Duodenal mucosa (tissue), 2 donors: ENCODE results near the gene FRMD4A.

ENCODE experiments used
- H3K27ac ChIP-seq: one replicate; pipeline ENCODE4 v1.7.0; 2013; ENCODE audit warnings: low read depth, low read length
- H3K27me3 ChIP-seq, 2 donors: one replicate each; pipeline ENCODE4 v1.7.0; 2013; ENCODE audit warnings: low read length in 2 of 2, control low read depth in 1 of 2; ENCODE audit not compliant: insufficient read depth in 2 of 2, control insufficient read depth in 1 of 2
- H3K36me3 ChIP-seq, 2 donors: one replicate each; pipeline ENCODE4 v1.7.0; 2013; ENCODE audit warnings: low read length in 2 of 2, control low read depth in 1 of 2; ENCODE audit not compliant: insufficient read depth in 2 of 2, control insufficient read depth in 1 of 2
- H3K4me1 ChIP-seq, 2 donors: one replicate each; pipeline ENCODE4 v1.7.0; 2013; ENCODE audit warnings: low read length in 2 of 2, control low read depth in 1 of 2; ENCODE audit not compliant: insufficient read depth in 2 of 2, control insufficient read depth in 1 of 2
- H3K4me3 ChIP-seq, 2 donors: one replicate each; pipeline ENCODE4 v1.7.0; 2013; ENCODE audit warnings: low read length in 2 of 2, low read depth in 1 of 2
- H3K9ac ChIP-seq, 2 donors: one replicate each; pipeline ENCODE4 v1.7.0; 2013; ENCODE audit warnings: low read length in 2 of 2, low read depth in 1 of 2
- H3K9me3 ChIP-seq, 2 donors: one replicate each; pipeline ENCODE4 v1.7.0; 2013; ENCODE audit warnings: low read length in 2 of 2, control low read depth in 1 of 2; ENCODE audit not compliant: control insufficient read depth in 1 of 2

FRMD4A gene

DNA sequence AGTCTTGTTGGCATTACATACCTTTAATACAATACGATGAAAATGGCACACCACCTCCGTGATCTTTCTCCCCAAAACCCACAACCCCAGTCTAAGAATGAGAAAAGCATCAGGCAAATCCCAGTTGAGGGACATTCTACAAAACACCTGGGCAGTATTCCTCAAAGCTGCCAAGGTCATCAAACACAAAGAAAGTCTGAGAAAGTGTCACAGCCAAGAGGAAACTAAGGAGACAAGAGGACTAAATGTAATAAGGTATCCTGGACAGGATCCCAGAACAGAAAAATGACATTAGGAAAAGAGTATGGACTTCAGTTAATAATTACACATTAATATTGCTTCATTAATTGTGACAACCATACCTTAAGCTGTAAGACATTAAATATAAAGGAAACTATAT lies 14.5 kb upstream of the FRMD4A start:
- Histone ChIP-seq H3K27me3 (peaks cover 6 to 9% of the 10 kb centered on the region in 2 donors), H3K9ac (no peak overlapping the region), H3K27ac (no peak overlapping the region), H3K9me3 (no peaks in the 10 kb centered on the region), H3K4me3 (no peak overlapping the region), H3K36me3 (no peaks in the 10 kb centered on the region), H3K4me1 (no peaks in the 10 kb centered on the region)

DNA sequence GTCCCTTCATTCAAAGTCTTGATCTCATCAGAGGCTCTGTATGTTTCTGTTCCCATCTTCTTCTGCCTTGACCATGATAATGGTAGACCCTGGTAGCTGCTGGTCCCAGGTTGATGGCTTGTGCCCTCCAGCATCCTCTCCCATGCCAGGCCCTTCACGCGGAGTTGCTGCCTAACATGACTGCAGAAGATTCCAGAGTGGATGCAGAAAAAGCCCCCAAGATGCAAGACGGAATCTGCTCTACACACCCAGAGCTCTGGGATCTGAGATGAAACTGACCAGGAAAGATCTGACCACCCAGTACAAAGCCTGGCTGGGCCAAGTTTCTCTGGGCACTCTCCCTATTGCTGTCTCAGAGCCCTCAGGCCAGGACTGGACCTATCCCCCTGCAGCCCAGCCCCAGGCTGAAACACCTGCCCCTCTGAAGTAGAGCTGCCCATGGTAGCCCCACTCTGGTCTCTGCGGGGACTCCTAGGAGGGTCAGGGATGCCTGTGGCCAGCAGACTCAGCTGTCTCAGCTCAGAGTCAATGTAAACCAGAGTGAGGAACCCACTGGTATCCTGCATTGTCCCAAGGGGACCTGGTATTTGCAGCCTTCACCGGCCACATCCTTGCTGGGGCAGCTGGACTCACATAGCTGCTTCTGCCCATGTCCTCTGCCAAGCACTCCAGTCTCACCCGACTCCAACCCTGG lies 9.5 kb upstream of the FRMD4A start:
- Histone ChIP-seq H3K9ac (no peak overlapping the region), H3K27me3 (peaks cover 6 to 7% of the 10 kb centered on the region in 2 donors), H3K4me3 (no peak overlapping the region), H3K9me3 (no peaks in the 10 kb centered on the region), H3K36me3 (no peaks in the 10 kb centered on the region), H3K4me1 (no peaks in the 10 kb centered on the region), H3K27ac (no peak overlapping the region)

GRCh38 chr10:14336736-14337135 lies 6.0 kb upstream of the FRMD4A start:
- Histone ChIP-seq H3K4me1 (no peaks in the 10 kb centered on the region), H3K27ac (no peak overlapping the region), H3K36me3 (no peaks in the 10 kb centered on the region), H3K4me3 (no peak overlapping the region), H3K9me3 (no peaks in the 10 kb centered on the region), H3K9ac (no peak overlapping the region), H3K27me3 (peaks cover 0 to 8% of the 10 kb centered on the region in 2 donors)

- H3K9ac ChIP-seq, result no peak overlapping the region
- peaks cover 5 to 14% of the 10 kb centered on the region in 2 donors for H3K27me3 ChIP-seq
- H3K27ac ChIP-seq, result no peak overlapping the region
- H3K36me3 ChIP-seq, result no peaks in the 10 kb centered on the region
- H3K4me1 ChIP-seq, result no peaks in the 10 kb centered on the region
- H3K4me3 ChIP-seq, result no peak overlapping the region
- H3K9me3 ChIP-seq, result no peaks in the 10 kb centered on the region
Observed at GRCh38 chr10:14334771-14335170, 4.0 kb upstream of the FRMD4A start.

DNA sequence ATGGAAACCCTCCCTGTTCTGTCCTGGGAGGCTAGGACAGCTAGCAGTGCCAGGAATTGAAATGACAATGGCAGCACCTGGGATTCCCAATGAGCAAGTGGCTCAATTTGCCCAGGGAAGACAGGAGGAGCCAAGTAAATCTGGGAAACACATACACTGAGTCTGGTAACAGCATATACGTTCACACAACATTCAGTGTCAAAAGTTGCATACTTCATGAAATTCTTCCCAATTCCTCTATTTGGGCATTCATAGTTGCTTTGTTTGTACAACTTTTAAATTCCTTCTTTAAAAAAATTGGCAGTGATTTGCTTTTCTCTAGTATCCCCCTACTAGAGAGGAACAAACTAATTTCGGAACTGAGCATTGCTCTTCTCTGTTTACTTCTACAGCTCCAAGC lies 2.9 kb upstream of the FRMD4A start:
- H3K9me3 ChIP-seq, result no peaks in the 10 kb centered on the region
- no peak overlapping the region for H3K9ac ChIP-seq
- H3K27ac ChIP-seq, result no peak overlapping the region
- peaks cover 12 to 14% of the 10 kb centered on the region in 2 donors for H3K27me3 ChIP-seq
- H3K36me3 ChIP-seq, result no peaks in the 10 kb centered on the region
- no peaks in the 10 kb centered on the region for H3K4me1 ChIP-seq
- H3K4me3 ChIP-seq, result no peak overlapping the region

DNA sequence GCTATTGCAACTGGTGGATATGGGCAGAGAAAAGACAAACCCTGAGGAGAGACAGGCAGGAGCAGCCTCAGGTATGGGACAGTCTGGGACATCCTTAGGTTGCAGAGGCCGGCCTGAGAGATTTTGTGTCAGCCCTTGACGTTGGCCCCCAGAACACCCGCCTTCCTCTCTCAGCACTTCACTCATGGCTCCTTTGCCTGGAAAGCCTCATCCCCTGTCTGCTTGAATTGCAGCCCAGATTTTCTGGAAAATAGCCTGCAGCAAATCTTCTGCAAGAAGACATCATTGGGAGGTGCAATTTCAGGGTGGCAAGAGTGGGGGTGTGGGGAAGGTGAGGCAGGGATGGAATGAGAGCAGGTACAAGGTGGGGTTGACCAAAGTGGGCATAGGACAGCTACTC lies 2.2 kb upstream of the FRMD4A start:
- Histone ChIP-seq H3K4me1 (no peaks in the 10 kb centered on the region), H3K27ac (no peak overlapping the region), H3K27me3 (peaks cover 12 to 14% of the 10 kb centered on the region in 2 donors), H3K9ac (no peak overlapping the region), H3K9me3 (no peaks in the 10 kb centered on the region), H3K36me3 (no peaks in the 10 kb centered on the region), H3K4me3 (no peak overlapping the region)

DNA sequence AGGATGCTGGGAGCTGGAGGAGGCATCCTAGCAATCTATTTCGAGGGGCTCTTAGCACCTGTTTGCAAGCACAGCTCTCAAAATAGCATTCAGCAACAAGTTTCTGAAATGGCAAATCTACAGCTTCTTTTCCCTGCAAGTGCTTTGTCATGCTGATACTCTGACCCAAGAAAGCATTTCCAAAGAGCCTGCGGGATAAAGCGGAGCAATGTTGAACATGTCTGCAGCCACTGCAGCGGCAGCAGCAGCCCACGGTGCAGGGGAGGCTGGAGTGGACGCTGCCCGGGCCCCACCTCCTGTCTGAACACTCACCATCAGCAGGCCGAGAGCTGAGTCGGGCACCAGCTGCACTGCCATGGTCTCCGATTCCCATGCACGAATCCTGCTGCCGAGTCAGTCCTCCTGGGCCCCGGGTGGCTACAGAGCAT lies 964 bp downstream of the FRMD4A start:
- H3K36me3 ChIP-seq, result no peaks in the 10 kb centered on the region
- H3K9me3 ChIP-seq, result no peaks in the 10 kb centered on the region
- peaks cover 15 to 17% of the 10 kb centered on the region in 2 donors for H3K27me3 ChIP-seq
- no peak overlapping the region for H3K9ac ChIP-seq
- H3K27ac ChIP-seq, result no peak overlapping the region
- no peaks in the 10 kb centered on the region for H3K4me1 ChIP-seq
- no peak overlapping the region for H3K4me3 ChIP-seq

GRCh38 chr10:14328881-14329672 lies 1.6 kb downstream of the FRMD4A start:
- Histone ChIP-seq H3K36me3 (no peaks in the 10 kb centered on the region), H3K9ac (no peak overlapping the region), H3K9me3 (no peaks in the 10 kb centered on the region), H3K27ac (no peak overlapping the region), H3K27me3 (peaks cover 15 to 17% of the 10 kb centered on the region in 2 donors), H3K4me1 (no peaks in the 10 kb centered on the region), H3K4me3 (no peak overlapping the region)

DNA sequence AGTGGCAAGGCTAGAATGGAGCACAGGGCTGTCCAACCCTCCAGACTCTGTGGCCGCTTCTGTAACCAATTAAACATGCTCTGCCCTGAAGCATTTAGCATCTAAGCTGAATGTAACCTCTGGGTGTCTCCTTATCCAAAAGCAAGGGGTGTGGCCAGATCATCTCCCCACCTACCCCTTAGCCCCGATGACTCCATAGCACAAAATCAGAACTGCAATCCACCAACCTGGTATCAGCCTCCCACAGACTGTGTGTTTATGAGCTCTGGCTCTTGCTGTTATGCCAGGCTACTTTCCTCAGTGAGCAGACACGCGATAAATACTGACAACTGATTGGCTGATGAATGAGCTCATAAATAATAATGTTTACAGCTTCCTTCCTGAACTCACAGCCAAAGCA lies 3.2 kb downstream of the FRMD4A start:
- H3K9me3 ChIP-seq, result no peaks in the 10 kb centered on the region
- H3K9ac ChIP-seq, result no peak overlapping the region
- peaks cover 9 to 15% of the 10 kb centered on the region in 2 donors for H3K27me3 ChIP-seq
- no peak overlapping the region for H3K27ac ChIP-seq
- H3K4me1 ChIP-seq, result no peaks in the 10 kb centered on the region
- no peak overlapping the region for H3K4me3 ChIP-seq
- H3K36me3 ChIP-seq, result no peaks in the 10 kb centered on the region

DNA sequence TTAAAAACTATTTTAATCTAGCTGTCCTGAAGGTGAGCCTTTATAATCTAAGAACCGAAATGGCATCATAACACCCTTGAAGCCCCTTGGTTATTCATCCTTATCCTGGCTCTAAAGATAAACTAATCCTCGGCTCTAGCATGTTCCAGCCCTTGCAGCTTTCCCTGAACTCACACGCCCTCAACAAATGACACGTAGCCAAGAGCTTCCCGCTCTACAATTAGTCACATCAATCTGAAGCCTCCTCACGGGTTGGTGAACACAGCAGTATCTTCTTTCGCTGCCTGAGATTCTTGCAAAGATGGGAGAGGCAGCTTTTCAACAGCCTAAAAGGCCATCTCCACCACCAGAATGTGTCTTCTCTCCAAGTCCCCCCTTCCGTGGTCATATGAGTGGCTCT lies 4.1 kb downstream of the FRMD4A start:
- H3K27ac ChIP-seq, result no peak overlapping the region

More for the DNA sequence above, 4.1 kb downstream of the FRMD4A start:
- no peak overlapping the region for H3K4me3 ChIP-seq
- no peaks in the 10 kb centered on the region for H3K36me3 ChIP-seq
- H3K27me3 ChIP-seq, result peaks cover 9 to 15% of the 10 kb centered on the region in 2 donors
- no peaks in the 10 kb centered on the region for H3K9me3 ChIP-seq
- H3K4me1 ChIP-seq, result no peaks in the 10 kb centered on the region
- H3K9ac ChIP-seq, result no peak overlapping the region
